DMS 273 (cell line): ENCODE data around the gene ALOX15.
A peak's percentile ranks its signal among the peaks of the same experiment; 100 is the strongest.
"Not testable (repeated sequence)": the region's sequence is repeated elsewhere in the genome, so short reads cannot be mapped to it uniquely, and the experiment has no call there.

Source experiments
- DNase-seq: peaks from one replicate; lab custom pipeline; 2025; ENCODE audit not compliant: unreplicated experiment; lab: John Stamatoyannopoulos, UW

ALOX15 gene, protein sequence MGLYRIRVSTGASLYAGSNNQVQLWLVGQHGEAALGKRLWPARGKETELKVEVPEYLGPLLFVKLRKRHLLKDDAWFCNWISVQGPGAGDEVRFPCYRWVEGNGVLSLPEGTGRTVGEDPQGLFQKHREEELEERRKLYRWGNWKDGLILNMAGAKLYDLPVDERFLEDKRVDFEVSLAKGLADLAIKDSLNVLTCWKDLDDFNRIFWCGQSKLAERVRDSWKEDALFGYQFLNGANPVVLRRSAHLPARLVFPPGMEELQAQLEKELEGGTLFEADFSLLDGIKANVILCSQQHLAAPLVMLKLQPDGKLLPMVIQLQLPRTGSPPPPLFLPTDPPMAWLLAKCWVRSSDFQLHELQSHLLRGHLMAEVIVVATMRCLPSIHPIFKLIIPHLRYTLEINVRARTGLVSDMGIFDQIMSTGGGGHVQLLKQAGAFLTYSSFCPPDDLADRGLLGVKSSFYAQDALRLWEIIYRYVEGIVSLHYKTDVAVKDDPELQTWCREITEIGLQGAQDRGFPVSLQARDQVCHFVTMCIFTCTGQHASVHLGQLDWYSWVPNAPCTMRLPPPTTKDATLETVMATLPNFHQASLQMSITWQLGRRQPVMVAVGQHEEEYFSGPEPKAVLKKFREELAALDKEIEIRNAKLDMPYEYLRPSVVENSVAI

DNA sequence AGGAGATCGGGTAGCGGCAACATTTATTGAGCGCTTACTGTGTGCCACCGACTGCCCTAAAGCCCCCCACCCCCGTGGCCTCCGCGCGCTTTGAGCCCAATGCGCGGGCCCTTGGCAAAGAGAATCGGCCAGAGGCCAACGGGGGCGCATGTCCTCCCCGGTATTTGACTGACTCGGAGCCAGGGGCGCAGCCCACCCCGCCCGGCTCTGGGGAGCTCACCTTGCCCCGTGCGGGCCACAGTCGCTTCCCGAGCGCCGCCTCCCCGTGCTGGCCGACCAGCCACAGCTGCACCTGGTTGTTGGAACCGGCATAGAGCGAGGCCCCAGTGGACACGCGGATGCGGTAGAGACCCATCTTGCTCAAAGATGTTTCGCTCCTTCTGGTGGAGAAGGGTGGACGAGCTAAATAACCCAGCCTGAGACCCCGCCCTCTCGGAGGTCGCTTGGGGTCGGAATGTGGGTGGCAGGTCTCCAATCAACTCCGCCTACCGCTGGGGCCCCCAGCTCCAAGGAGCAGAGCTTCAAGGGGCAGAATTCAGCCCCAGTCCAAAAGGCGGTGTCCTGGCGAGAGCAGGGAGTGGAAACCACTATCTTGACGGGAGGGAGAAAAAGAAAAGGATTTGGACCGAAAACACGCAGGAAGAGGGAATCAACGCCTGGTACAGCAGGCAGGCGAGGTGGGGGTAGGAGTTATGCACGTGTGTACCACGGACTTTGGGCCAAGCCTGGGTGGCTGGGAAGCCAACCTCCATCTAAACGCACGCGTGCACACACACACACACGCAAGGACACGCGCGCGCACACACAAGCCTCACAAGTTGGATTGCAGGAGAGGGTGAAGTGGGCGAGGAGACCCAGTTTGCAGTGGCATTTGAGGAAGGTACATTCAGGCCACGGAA is at the start of gene ALOX15:
Gene ALOX15 (minus strand): TSS at position 382 of the 899 bp plus-strand sequence. CDS start 27 bp downstream, at position 355.
- peak; percentile 25 for DNase-seq

DNA sequence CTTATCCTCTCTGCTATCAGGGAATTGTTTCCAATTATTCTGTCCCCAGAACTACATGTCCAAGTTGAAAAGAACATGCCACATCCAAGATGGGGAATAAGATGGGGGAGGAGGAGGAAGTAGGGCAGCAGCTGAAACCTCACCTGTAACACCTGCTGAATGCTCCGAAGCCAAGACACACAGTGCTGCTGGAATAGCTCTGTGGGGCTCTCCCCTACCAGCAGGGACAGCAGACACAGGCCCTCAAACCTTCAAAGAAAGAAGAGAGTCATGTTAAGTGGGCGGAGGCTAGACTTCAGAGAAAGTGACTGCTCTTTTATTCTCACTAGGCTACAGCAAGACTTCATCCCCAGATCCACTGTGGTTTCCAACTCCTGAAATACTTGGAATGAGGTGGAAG is 49.3 kb upstream of the ALOX15 start:
- DNase-seq, result no peak

DNA sequence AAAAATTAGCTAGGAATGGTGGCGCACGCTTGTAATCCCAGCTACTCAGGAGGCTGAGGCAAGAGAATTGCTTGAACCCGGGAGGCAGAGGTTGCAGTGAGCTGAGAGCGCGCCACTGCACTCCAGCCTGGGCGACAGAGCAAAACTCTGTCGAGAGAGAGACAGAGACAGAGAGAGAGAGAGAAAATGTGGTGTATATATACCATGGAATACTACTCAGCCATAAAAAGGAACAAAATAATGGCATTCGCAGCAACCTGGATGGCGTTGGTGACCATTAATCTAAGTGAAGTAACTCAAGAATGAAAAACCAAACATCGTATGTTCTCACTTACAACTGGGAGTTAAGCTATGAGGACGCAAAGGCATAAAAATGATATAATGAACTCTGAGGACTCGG is 48.4 kb upstream of the ALOX15 start:
- DNase-seq, result not testable (repeated sequence)

DNA sequence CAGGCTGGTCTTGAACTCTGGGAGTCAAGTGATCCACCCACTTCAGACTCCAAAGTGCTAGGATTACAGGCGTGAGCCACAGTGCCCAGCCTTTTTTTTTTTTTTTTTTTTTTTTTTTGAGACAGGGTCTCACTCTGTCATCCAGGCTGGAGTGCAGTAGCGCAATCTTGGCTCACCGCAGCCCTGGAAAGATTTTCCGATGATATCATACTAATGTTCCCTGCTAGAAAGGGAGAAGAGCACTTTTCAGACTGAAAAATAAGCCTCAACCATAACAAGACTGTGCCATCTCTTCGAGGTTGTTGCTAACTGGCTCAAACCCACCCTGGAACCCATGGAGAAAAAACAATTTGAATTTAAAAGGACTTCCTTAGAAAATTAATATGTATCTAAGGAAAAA is 42.3 kb upstream of the ALOX15 start:
- DNase-seq, result not testable (repeated sequence)

DNA sequence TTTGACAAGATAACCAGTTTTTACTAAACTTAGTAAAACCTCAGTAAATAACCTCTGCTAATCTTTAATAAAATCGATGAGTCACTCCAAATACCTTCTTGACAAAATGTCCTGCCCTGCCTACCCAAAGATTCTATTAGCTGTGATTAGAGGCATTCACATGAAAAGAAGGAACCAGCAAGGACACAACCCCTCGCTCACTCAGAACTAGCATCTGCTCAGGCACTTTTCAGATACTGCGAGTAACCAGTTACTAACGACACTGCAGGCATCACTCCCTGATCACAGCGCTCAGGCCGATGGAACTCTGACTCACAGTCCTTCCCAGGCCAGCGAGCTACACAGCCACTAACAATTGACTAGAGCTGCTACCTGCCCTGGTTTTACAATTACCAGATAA is 38.2 kb upstream of the ALOX15 start:
- DNase-seq, result peak; percentile 9

DNA sequence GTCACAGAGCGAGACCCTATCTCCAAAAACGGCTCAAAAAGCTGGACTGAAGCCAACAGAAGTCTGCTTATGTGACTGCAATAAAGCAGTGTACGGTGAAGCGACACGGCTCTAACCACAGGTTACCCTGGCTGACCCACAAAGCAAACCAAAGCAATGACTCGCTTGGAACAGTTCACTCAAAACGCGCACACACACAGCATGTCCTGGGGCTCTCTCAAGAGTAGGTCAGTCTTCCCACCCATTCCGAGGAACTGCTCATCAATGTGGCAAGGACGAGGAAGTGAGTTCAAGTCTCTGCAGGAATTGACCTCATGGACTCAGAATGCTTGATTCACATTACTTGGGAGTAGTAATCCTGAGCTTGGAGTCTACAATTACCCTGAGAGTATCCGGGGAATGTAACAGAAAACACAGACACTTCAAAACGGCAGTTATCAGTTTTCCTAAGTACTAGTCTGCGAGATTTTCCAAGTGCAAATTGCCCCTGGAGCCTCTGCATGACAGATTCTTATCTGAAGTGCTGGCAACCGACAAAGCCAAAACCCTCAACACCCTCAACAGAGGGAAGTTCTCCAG is 37.1 kb upstream of the ALOX15 start:
- DNase-seq, result no peak

DNA sequence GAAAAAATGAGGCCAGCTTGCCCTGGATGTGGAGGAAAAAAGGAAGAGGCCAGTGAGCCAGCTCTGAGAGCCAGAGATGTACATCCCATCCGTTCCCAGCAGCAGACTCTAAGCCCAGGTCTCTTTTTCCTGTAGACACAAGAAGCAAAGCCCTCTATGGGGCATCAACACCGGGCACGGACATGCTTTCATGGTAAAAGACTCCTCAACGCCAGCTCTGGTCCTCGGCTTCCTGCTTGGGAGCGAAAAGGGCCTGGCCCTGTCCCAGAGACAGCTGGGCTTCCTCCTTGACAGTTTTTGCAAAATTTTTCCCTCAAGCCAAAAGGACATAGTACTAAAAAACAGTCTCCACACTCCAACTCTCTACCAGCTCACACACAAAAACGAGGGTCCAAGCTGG is 35.3 kb upstream of the ALOX15 start:
- DNase-seq, result no peak

DNA sequence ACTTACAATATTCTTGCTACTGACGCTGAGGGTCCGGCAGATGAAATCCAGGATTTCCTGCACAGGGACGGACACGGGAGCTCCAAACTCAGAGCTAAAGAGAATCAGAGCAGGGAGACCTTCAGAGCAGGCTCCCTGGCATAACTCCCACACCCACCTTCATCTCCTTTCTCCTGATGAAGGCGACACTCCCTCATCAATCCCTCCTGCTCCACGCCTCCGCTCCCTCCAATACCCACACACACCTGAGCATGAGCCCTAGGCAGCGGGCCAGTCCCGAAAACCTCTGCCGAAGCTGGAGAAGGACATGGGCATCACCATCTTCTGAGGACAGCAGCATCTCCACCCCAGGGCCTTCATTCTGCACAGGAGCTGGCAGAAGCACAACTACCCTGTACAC is 34.3 kb upstream of the ALOX15 start:
- no peak for DNase-seq

DNA sequence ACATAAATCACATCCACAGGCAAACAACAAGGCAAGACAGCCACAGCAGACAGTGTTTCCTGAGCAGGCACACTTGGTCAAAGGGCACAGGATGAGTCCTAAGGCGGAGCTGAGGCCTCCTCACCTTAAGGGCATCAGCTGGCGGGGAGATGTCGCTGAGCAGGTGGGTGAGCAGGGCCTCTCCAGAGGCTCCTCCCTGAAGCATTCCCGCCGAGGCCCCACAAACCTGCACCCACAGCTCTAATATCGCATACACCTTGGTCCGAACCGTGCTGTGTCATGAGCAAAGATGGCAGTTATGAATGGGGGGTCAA is 33.2 kb upstream of the ALOX15 start:
- no peak for DNase-seq

DNA sequence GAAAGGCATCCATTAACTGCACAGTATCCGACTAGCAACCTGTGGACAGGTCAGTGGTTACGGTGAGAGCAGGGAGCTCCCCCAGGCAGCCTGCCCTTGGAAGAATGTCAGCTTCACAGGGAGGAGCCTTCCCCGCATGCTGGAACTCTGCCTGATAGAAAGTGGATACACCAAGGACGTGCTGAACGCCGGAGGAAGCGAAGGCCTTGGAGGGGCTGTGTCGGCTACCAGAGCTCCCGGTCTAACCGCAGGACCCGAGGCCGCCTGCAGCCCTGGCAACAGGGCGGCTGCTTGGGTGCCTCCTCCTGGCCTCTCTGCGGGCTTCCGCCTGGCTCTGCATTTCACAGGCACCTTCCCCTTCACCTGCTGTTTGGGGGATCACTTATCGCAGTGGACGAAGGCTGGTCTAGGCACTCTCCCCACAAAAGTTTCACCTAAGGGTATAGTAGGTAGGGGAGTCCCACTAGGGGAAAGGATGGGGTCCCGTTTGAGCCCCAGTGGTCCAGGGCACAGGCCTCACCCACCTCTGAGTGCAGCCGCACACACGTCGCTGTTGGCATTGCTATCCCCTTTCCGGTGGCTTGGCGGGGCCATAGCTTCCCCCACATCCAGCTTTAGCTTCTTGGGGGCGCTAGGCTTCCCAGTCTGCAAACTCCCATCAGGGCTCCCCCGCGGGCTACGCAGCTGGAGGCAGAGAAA is 32.7 kb upstream of the ALOX15 start:
- DNase-seq, result no peak

DNA sequence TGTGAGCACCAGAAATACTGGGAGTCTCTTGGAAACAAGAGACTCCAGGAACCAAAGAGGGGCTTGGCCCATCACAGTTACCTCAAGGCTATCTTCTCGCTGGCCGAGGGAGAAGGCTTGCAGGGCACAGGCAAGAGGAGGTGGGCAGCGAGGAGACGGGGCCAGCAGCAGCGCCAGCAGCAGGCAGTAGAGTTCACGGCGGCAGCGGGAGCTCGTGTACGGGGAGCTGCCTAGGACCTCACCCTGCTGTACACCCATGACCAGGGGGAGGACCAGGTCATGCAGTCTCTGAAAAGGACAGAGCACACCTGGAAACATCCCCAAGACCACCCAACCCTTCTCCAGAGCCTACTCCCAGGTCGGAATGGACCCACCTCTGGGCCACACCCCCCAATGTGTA is 31.7 kb upstream of the ALOX15 start:
- DNase-seq, result no peak

DNA sequence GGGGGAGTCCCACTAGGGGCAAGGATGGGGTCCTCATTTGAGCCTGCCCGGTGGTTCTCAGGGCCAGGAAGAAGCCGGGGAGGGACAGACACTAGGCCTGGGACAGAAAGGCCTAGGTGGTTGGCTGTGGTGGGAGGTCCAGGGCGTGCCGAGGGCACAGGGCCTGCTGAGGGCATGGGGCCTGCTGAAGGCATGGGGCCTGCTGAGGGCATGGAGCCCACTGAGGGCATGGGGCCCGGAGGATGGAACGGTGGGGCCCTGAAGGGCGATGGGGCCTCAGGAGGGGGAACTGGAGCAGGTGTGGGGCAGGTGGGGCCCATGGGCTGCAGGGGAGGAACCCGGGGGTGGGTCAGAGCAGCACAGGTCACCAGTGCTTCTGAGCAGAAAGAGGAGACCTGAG is 31.3 kb upstream of the ALOX15 start:
- DNase-seq, result no peak

DNA sequence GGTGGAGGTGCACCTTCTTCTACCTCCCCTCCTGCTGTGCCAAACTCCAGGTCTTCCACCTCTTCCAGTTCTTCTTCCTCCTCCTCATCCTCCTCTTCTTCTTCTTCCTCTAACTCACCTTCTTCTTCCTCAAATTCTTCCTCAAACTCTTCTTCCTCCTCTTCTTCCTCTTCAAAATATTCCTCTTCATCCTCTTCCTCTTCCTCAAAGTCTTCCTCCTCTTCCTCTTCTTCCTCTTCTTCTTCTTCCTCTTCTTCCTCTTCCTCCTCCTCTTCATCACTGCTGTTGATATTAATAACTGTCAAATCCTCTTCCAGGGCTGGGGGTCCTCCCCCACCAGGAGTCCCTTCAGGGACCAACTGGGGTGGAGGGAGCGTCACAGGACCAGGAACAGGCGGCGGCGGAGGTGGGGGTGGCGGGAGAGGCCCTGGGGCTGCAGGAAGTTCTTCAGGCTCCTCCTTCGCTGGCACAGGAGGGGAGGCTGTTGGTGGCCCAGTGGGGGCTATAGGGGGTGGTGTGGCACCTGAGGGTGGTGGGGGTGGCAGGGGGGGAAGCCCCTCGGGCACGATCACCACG is 30.7 kb upstream of the ALOX15 start:
- no peak for DNase-seq

DNA sequence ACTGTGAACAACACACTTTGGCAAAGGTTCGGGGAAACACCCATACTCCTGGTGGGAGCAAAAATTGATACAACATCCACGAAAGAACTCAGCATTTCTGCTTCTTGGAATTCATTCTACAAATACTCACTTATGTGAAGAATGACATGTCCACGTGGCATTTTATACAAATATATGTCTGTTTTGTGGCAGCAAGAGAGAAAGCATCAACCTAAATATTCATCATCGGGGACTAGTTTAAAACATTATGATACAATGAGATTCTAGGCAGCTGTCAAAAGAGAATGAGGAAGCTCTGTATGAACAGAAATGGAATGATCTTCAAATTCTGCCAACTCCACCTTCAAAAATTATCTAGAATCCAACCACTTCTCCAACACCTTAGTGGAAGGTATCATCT is 25.7 kb upstream of the ALOX15 start:
- no peak for DNase-seq

DNA sequence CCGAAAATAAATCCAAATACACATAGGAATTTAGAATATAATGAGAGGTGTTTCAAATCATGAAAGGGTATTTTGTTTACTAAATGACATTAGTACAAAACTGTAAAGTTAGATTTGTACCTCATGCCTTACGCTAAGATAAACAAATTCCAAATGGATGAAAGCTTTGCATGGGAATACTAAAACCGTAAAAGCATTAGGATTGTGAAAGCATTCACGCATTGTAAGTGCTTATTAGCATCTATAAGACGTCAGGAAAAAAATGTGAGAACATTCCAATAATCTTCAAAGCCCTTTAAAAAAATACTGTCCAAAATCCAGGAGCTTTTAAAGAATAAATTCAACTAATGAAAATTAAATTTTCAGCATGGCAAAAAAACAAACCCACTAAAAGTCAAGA is 24.8 kb upstream of the ALOX15 start:
- DNase-seq, result no peak

DNA sequence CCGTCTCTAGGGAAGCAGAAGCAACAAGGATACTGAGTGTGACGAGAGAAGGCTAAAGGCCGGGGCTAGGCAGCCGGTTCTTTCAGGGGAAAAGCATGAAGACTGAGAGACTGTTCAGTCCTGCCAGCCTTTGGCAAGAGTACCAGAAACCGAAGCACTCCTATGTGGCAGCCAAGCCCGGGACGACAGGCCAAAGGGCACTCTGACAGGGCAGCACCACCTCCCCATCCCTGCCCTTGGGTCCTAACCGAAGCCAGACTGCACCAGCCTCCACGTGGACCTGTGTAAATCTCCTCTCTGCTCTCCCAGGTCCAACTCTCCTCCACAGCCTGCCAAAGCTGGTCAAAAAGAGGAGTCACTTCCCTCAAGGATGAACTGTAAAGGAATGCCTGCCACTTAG is 23.5 kb upstream of the ALOX15 start:
- no peak for DNase-seq

DNA sequence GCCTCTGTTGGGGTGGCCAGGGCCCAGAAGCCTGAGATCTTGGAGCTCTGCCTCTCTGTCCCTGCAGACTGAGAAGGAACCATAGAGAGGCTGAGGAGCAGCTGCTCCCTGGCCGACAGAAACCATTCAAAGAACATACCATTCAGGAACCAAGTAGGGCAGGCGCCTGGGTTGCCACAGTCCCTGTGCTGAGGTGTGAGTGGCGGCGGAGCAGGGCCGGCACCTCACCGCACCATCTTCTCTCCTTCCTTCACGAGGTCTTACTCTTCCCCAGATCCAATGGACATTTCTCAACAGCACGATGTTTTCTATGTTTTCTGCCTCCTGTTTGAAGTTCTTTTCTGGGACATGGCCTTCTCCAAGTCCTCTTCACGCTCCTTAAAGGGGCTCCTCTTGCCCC is 22.8 kb upstream of the ALOX15 start:
- no peak for DNase-seq

DNA sequence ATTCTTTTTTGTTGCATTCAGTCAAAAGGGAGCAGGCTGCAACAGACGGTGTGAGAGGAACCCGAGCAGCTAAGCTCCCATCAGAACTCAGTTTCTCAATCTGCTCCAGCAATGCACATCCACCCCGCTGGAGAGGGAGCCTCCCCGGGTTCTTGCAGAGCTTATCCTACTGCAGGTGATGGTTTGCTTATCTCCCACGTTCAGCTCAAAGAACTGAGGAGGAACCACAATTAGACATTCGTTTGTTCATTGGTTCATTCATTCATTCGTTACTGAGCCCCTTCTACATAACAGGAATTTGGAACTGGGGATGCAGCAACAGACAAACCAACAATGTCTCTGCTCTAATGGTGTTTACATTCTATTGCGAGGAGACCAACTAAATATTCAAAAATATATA is 22.2 kb upstream of the ALOX15 start:
- DNase-seq, result no peak

DNA sequence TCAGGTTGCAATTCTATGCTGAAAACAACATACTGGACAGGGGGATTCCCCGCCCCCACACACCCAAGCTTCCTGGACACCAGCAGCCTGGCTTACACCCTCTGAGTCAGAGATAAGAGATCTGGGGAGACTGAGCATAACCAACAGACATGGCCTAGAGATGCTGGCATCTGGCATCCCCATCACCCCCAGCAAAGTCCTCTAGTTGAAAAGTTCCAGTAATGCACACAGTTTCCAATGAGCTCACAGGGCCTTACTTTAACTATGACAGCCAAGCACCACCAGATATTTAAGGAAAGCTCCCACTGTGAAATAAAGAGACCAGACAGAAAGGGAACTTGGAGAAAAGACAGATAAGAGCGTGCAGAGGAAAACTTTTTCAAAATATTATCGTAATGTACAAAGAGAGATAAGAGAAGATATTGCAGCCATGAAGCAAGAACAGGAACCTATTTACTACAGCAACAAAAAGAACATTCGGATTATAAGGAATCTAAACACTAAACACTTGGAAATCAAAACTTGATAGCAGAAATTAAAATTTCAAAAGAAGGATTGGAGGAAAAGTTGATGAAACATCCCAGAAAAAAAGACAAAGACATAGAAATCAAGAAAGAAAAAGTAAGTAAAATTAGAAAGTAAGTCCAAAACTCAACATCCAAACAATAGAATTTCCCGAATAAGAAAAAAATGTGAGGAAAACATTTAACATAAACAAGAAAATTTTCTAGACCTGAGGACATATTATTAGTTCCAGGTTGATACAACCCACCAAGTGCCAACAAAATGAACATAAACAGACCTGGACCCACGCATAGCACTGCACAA is 17.2 kb upstream of the ALOX15 start:
- peak; percentile 15 for DNase-seq

DNA sequence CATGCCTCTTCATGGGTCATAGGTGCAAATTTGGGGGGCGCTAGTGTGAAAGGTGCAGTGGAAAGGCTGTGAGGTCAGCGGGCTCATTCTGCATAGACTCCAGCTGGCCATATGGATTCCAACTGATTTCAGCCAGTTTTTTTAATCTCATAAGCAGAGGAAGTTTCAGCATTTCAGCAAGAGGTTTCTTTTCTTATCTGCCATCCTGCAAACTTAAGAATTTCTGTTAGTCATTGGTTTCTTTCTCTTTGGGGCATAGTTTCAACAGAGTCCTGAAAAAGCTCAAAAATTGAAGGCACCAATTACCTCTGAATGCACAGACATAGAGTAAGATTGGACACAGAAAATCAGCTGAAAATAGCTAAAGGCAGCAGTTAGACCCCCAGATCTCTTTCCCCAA is 16.2 kb upstream of the ALOX15 start:
- DNase-seq, result no peak
